ENCODE results near the gene TRAF3IP1.
A peak's percentile ranks its signal among the peaks of the same experiment; 100 is the strongest.

Gene TRAF3IP1

DNA sequence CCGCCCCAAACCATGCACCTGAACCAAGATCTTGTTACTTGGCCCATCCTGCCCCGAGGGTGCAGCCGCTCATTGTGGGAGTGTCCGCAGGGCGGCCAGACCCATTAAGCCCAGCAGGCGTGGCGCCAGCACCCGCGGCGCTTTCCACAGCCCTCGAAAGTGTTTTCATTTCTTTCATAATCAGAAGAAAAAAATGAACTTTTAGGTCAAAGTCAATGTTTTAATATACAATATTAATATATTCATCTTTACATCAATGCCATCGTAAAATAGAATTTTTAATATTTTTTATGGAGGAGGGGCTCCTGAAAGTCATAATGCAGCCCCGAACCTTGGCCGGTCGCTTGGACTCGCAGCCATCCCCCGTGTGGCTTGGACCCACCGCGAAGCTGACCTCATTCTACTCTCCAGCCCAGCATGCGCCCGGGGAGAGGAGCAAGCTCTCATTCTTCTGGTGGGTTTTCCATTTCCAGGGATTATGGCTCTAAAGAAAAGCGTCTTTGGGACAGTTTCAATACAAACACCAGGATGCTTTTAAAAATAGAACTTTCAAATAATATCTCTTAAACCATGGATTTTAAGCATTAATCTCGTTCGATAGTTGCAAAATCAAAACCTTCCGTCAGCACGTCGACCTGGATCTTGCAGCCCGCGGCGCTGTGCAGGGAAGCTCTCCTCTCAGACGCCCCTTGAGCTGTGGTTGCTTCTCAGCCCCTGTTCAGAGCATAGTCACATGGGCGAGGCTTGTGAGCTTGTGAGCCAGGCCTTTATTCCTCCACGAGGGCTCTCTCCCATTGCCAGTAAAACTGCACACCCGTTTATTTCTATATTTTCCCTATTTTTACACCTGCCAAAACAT lies 89.3 kb downstream of the TRAF3IP1 start:
- Histone ChIP-seq H3K27ac (replicated peaks; ENCODE audit: low read length) (no peak overlapping the region), H3K79me1 (ENCODE audit: low read depth, low read length) (peaks cover 2% of the 10 kb centered on the region), H3K23ac (ENCODE audit: low read depth, low read length, poor library complexity) (peak overlapping the region; percentile 55), H2AK5ac (ENCODE audit: low read depth, low read length) (peak overlapping the region; percentile 97), H3K14ac (ENCODE audit: low read length) (no peak overlapping the region), H2BK15ac (ENCODE audit: low read length) (no peak overlapping the region), H3K4me2 (ENCODE audit: insufficient read depth, low read length, poor library complexity, severe bottlenecking) (no peak overlapping the region), H2BK120ac (ENCODE audit: low read depth, low read length) (no peak overlapping the region), H2BK12ac (ENCODE audit: low read length) (no peak overlapping the region), H4K91ac (ENCODE audit: low read depth, low read length, poor library complexity) (no peak overlapping the region), H3K4me1 (ENCODE audit: control insufficient read depth in 2 of 2, insufficient read depth in 1 of 2, low read depth in 1 of 2, low read length in 2 of 2) (peaks cover 0 to 5% of the 10 kb centered on the region in 2 donors), H3K9me3 (replicated peaks in 1 of 2; ENCODE audit: control insufficient read depth in 2 of 2, insufficient read depth in 1 of 2, low read depth in 1 of 2, low read length in 2 of 2) (no peaks in the 10 kb centered on the region), H2BK5ac (ENCODE audit: low read length) (no peak overlapping the region), H3K4ac (ENCODE audit: low read length) (no peak overlapping the region), H3K9ac (ENCODE audit: low read depth, low read length, poor library complexity) (no peak overlapping the region), H3K27me3 (ENCODE audit: control insufficient read depth in 3 of 3, insufficient read depth in 3 of 3, low read depth in 1 of 3, low read length in 3 of 3) (no peaks in the 10 kb centered on the region), H2AFZ (ENCODE audit: low read length) (no peak overlapping the region), H3K4me3 (ENCODE audit: low read length in 2 of 2) (no peak overlapping the region), H4K8ac (ENCODE audit: low read depth, low read length) (no peak overlapping the region), H3K18ac (ENCODE audit: low read length) (no peak overlapping the region), H3K36me3 (replicated peaks in 1 of 2; ENCODE audit: control insufficient read depth in 2 of 2, insufficient read depth in 2 of 2, low read length in 2 of 2) (no peaks in the 10 kb centered on the region)
- no peak for DNase-seq (ENCODE audit: low spot score)
- no CpG with 5 or more reads among the region's 34 CpGs for WGBS, 2 donors (ENCODE audit: extremely low coverage in 2 of 2, insufficient read length in 2 of 2, insufficient replicate concordance in 1 of 2)

DNA sequence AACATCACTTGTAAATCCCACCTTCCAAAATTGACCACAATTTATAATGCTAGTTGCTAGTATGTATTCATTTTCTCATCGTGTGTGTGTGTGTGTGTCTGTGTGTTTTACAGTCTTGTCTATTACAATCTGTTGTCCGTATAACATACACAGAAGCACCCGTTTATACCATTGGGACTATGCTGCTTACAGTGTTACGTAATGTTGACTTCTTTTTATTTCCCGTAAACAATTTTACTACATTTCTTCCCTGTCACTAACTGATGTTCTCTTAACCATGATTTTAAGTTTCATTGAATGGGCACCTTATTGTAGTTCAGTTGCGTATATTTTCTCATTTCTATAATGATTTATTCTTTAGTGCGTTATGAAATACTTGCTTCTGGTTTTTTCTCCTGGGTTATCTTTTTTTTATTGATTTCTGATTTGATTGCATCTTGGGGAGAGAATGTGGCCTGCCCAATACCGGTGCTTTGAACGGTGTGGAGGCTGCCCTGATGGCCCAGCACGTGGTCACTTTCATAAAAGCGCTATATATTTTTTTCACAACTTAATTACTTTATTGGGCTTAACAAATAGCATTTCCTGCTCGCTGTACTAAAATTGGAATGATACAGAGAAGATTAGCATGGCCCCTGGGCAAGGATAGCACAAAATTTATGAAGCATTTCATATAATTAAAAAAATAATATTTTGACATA lies 91.9 kb downstream of the TRAF3IP1 start:
- no peaks in the 10 kb centered on the region for H3K27me3 ChIP-seq (ENCODE audit: control insufficient read depth in 3 of 3, insufficient read depth in 3 of 3, low read depth in 1 of 3, low read length in 3 of 3)
- H2BK120ac ChIP-seq (ENCODE audit: low read depth, low read length): no peak overlapping the region
- no CpG with 5 or more reads among the region's 12 CpGs for WGBS, 2 donors (ENCODE audit: extremely low coverage in 2 of 2, insufficient read length in 2 of 2, insufficient replicate concordance in 1 of 2)
- peaks cover 0 to 4% of the 10 kb centered on the region in 2 donors for H3K4me1 ChIP-seq (ENCODE audit: control insufficient read depth in 2 of 2, insufficient read depth in 1 of 2, low read depth in 1 of 2, low read length in 2 of 2)
- H4K8ac ChIP-seq (ENCODE audit: low read depth, low read length): no peak overlapping the region
- no peak overlapping the region for H2BK12ac ChIP-seq (ENCODE audit: low read length)
- peaks cover 0 to 2% of the 10 kb centered on the region in 2 donors for H3K9me3 ChIP-seq (replicated peaks in 1 of 2; ENCODE audit: control insufficient read depth in 2 of 2, insufficient read depth in 1 of 2, low read depth in 1 of 2, low read length in 2 of 2)
- no peak overlapping the region for H3K9ac ChIP-seq (ENCODE audit: low read depth, low read length, poor library complexity)
- H3K36me3 ChIP-seq (replicated peaks in 1 of 2; ENCODE audit: control insufficient read depth in 2 of 2, insufficient read depth in 2 of 2, low read length in 2 of 2): no peaks in the 10 kb centered on the region
- no peak overlapping the region for H2AFZ ChIP-seq (ENCODE audit: low read length)
- no peak overlapping the region for H4K91ac ChIP-seq (ENCODE audit: low read depth, low read length, poor library complexity)
- no peak overlapping the region for H3K27ac ChIP-seq (replicated peaks; ENCODE audit: low read length)
- H3K18ac ChIP-seq (ENCODE audit: low read length): no peak overlapping the region
- no peak overlapping the region for H3K4me3 ChIP-seq (ENCODE audit: low read length in 2 of 2)
- DNase-seq (ENCODE audit: low spot score): no peak
- no peak overlapping the region for H3K14ac ChIP-seq (ENCODE audit: low read length)
- H3K4ac ChIP-seq (ENCODE audit: low read length): no peak overlapping the region
- H2AK5ac ChIP-seq (ENCODE audit: low read depth, low read length): no peak overlapping the region
- H3K79me1 ChIP-seq (ENCODE audit: low read depth, low read length): peaks cover 2% of the 10 kb centered on the region
- H3K23ac ChIP-seq (ENCODE audit: low read depth, low read length, poor library complexity): no peak overlapping the region
- H2BK15ac ChIP-seq (ENCODE audit: low read length): no peak overlapping the region
- no peak overlapping the region for H2BK5ac ChIP-seq (ENCODE audit: low read length)
- no peak overlapping the region for H3K4me2 ChIP-seq (ENCODE audit: insufficient read depth, low read length, poor library complexity, severe bottlenecking)

DNA sequence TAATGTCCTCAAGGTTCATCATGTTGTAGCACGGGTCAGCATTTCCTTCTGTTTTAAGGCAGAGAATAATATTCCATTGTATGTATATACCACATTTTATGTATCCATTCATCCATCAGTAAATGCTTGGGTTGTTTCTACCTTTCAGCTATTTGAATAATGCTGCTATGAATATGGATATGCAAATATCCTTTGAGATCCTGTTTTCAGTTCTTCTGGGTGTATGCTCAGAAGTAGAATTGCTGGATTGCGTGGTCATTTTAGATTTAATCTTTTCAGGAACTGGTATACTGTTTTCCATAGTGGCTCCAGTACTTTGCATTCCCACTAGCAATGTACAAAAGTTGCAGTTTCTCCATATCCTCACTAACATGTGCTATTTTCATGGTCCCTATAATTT lies 93.0 kb downstream of the TRAF3IP1 start:
- Histone ChIP-seq H2BK5ac (ENCODE audit: low read length) (no peak overlapping the region), H3K4me1 (ENCODE audit: control insufficient read depth in 2 of 2, insufficient read depth in 1 of 2, low read depth in 1 of 2, low read length in 2 of 2) (peaks cover 0 to 4% of the 10 kb centered on the region in 2 donors), H2BK12ac (ENCODE audit: low read length) (no peak overlapping the region), H3K27me3 (ENCODE audit: control insufficient read depth in 3 of 3, insufficient read depth in 3 of 3, low read depth in 1 of 3, low read length in 3 of 3) (no peaks in the 10 kb centered on the region), H3K9me3 (replicated peaks in 1 of 2; ENCODE audit: control insufficient read depth in 2 of 2, insufficient read depth in 1 of 2, low read depth in 1 of 2, low read length in 2 of 2) (peaks cover 0 to 2% of the 10 kb centered on the region in 2 donors), H3K27ac (replicated peaks; ENCODE audit: low read length) (no peak overlapping the region), H3K79me1 (ENCODE audit: low read depth, low read length) (no peaks in the 10 kb centered on the region), H2BK15ac (ENCODE audit: low read length) (no peak overlapping the region), H4K8ac (ENCODE audit: low read depth, low read length) (no peak overlapping the region), H3K36me3 (replicated peaks in 1 of 2; ENCODE audit: control insufficient read depth in 2 of 2, insufficient read depth in 2 of 2, low read length in 2 of 2) (no peaks in the 10 kb centered on the region), H3K4me3 (ENCODE audit: low read length in 2 of 2) (no peak overlapping the region), H3K18ac (ENCODE audit: low read length) (no peak overlapping the region), H2BK120ac (ENCODE audit: low read depth, low read length) (no peak overlapping the region), H3K4me2 (ENCODE audit: insufficient read depth, low read length, poor library complexity, severe bottlenecking) (no peak overlapping the region), H3K9ac (ENCODE audit: low read depth, low read length, poor library complexity) (no peak overlapping the region), H3K23ac (ENCODE audit: low read depth, low read length, poor library complexity) (no peak overlapping the region), H2AK5ac (ENCODE audit: low read depth, low read length) (no peak overlapping the region), H4K91ac (ENCODE audit: low read depth, low read length, poor library complexity) (no peak overlapping the region), H3K14ac (ENCODE audit: low read length) (no peak overlapping the region), H3K4ac (ENCODE audit: low read length) (no peak overlapping the region), H2AFZ (ENCODE audit: low read length) (no peak overlapping the region)
- WGBS, 2 donors (ENCODE audit: extremely low coverage in 2 of 2, insufficient read length in 2 of 2, insufficient replicate concordance in 1 of 2): no CpG with 5 or more reads among the region's 2 CpGs
- no peak for DNase-seq (ENCODE audit: low spot score)

DNA sequence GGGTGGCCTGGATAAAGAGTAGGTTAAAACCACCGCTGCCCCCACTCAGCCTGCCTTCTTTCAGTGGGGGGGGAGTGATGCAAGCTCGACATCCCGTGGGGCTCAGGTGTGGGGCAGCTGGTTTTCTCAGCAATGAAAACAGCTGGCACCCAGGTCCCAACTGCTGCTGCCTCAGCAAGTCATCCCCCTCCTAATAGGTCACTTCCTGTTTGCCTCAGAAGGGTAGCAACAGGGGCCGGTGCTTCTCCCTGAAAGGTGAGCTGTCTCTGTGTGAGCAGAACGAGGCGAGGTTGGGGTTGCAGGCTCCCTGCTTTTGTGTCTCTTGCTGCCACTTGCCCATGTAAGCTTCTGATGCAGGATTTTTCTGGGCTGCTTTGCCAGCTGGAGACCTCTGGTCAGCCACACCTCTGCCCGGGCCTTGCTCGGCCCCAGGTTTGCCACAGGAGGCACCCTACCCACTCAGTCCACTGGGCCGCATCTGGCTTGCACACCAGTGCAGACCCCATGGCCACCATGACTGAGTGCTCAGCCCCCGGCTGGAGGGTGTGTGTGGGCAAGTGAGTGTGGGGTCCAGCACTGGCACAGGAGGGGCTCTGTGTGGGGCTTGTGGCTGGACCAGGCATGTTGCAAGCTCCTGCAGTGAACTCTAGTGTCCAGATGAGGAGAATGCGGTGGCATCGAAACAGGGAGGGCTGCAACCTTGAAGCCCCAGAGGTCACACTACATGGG lies 94.9 kb downstream of the TRAF3IP1 start:
- Histone ChIP-seq H4K8ac (ENCODE audit: low read depth, low read length) (no peak overlapping the region), H3K27me3 (ENCODE audit: control insufficient read depth in 3 of 3, insufficient read depth in 3 of 3, low read depth in 1 of 3, low read length in 3 of 3) (no peaks in the 10 kb centered on the region), H3K36me3 (replicated peaks in 1 of 2; ENCODE audit: control insufficient read depth in 2 of 2, insufficient read depth in 2 of 2, low read length in 2 of 2) (no peaks in the 10 kb centered on the region), H3K27ac (replicated peaks; ENCODE audit: low read length) (no peak overlapping the region), H3K9me3 (replicated peaks in 1 of 2; ENCODE audit: control insufficient read depth in 2 of 2, insufficient read depth in 1 of 2, low read depth in 1 of 2, low read length in 2 of 2) (peaks cover 0 to 2% of the 10 kb centered on the region in 2 donors), H2BK15ac (ENCODE audit: low read length) (no peak overlapping the region), H3K14ac (ENCODE audit: low read length) (no peak overlapping the region), H3K18ac (ENCODE audit: low read length) (no peak overlapping the region), H3K79me1 (ENCODE audit: low read depth, low read length) (no peaks in the 10 kb centered on the region), H3K23ac (ENCODE audit: low read depth, low read length, poor library complexity) (no peak overlapping the region), H4K91ac (ENCODE audit: low read depth, low read length, poor library complexity) (no peak overlapping the region), H2AFZ (ENCODE audit: low read length) (peak overlapping the region; percentile 50), H3K4me3 (ENCODE audit: low read length in 2 of 2) (peak overlapping the region in 1 of 2 donors; percentile 28), H2BK5ac (ENCODE audit: low read length) (no peak overlapping the region), H3K4me2 (ENCODE audit: insufficient read depth, low read length, poor library complexity, severe bottlenecking) (no peak overlapping the region), H3K9ac (ENCODE audit: low read depth, low read length, poor library complexity) (no peak overlapping the region), H2BK120ac (ENCODE audit: low read depth, low read length) (no peak overlapping the region), H3K4ac (ENCODE audit: low read length) (no peak overlapping the region), H2AK5ac (ENCODE audit: low read depth, low read length) (no peak overlapping the region), H3K4me1 (ENCODE audit: control insufficient read depth in 2 of 2, insufficient read depth in 1 of 2, low read depth in 1 of 2, low read length in 2 of 2) (no peaks in the 10 kb centered on the region), H2BK12ac (ENCODE audit: low read length) (peak overlapping the region; percentile 34)
- no CpG with 5 or more reads among the region's 12 CpGs for WGBS, 2 donors (ENCODE audit: extremely low coverage in 2 of 2, insufficient read length in 2 of 2, insufficient replicate concordance in 1 of 2)
- no peak for DNase-seq (ENCODE audit: low spot score)

All from neuronal stem cell (in vitro differentiated cells).